ENCODE measurements around the gene GSTM4.

Gene GSTM4

GRCh38 chr1:109655615-109656519, at the start of gene GSTM4:
Gene GSTM4, plus strand, starts transcription at chr1:109656099. Its CDS starts 291 bp downstream, at chr1:109656390.
- in situ Hi-C loops (cut with HindIII; ENCODE audit: low sequenced_read_pairs) = no loop called here

GRCh38 chr1:109609881-109610280, 46.0 kb upstream of the GSTM4 start:
- in situ Hi-C loops (cut with HindIII; ENCODE audit: low sequenced_read_pairs) = no loop called here

- in situ Hi-C loops (cut with HindIII; ENCODE audit: low sequenced_read_pairs) = no loop called here
Observed at GRCh38 chr1:109610609-109611307, 45.1 kb upstream of the GSTM4 start.

- in situ Hi-C loops (cut with HindIII; ENCODE audit: low sequenced_read_pairs) = no loop called here
Observed at GRCh38 chr1:109611308-109611990, 44.5 kb upstream of the GSTM4 start.

GRCh38 chr1:109613361-109614147, 42.3 kb upstream of the GSTM4 start:
- in situ Hi-C loops (cut with HindIII; ENCODE audit: low sequenced_read_pairs) = no loop called here

- in situ Hi-C loops (cut with HindIII; ENCODE audit: low sequenced_read_pairs) = no loop called here
Observed at GRCh38 chr1:109615879-109616278, 40.0 kb upstream of the GSTM4 start.

- in situ Hi-C loops (cut with HindIII; ENCODE audit: low sequenced_read_pairs) = no loop called here
Observed at GRCh38 chr1:109616391-109616790, 39.5 kb upstream of the GSTM4 start.

GRCh38 chr1:109617291-109617801, 38.6 kb upstream of the GSTM4 start:
- in situ Hi-C loops (cut with HindIII; ENCODE audit: low sequenced_read_pairs) = no loop called here

- in situ Hi-C loops (cut with HindIII; ENCODE audit: low sequenced_read_pairs) = no loop called here
Observed at GRCh38 chr1:109618661-109619575, 37.0 kb upstream of the GSTM4 start.

- in situ Hi-C loops (cut with HindIII; ENCODE audit: low sequenced_read_pairs) = no loop called here
Observed at GRCh38 chr1:109619576-109620400, 36.1 kb upstream of the GSTM4 start, which contains the start of the genes AMPD2 and GNAT2. Gene AMPD2, plus strand, starts transcription at chr1:109619837. Its CDS starts 1,339 bp downstream, at chr1:109621176. Gene GNAT2, minus strand, starts transcription at chr1:109619616. Its CDS starts 6,746 bp downstream, at chr1:109612870.

- in situ Hi-C loops (cut with HindIII; ENCODE audit: low sequenced_read_pairs) = no loop called here
Observed at GRCh38 chr1:109620401-109620791, 35.5 kb upstream of the GSTM4 start.

- in situ Hi-C loops (cut with HindIII; ENCODE audit: low sequenced_read_pairs) = no loop called here
Observed at GRCh38 chr1:109620841-109621286, 35.0 kb upstream of the GSTM4 start.

- in situ Hi-C loops (cut with HindIII; ENCODE audit: low sequenced_read_pairs) = no loop called here
Observed at GRCh38 chr1:109621379-109622136, 34.3 kb upstream of the GSTM4 start.

GRCh38 chr1:109622137-109622892, 33.6 kb upstream of the GSTM4 start:
- in situ Hi-C loops (cut with HindIII; ENCODE audit: low sequenced_read_pairs) = no loop called here

- in situ Hi-C loops (cut with HindIII; ENCODE audit: low sequenced_read_pairs) = no loop called here
Observed at GRCh38 chr1:109622895-109623294, 33.0 kb upstream of the GSTM4 start.

GRCh38 chr1:109623601-109624161, 32.2 kb upstream of the GSTM4 start:
- in situ Hi-C loops (cut with HindIII; ENCODE audit: low sequenced_read_pairs) = no loop called here
